ENCODE data around the gene ANXA2R. TPM values are rescaled to one million over a fixed set of nuclear protein-coding genes. Genes with fewer than 3 reads are reported as not detected.

Gene ANXA2R
- total RNA-seq, 2 donors from 2014 or later = 0.99 to 1.3 TPM

DNA sequence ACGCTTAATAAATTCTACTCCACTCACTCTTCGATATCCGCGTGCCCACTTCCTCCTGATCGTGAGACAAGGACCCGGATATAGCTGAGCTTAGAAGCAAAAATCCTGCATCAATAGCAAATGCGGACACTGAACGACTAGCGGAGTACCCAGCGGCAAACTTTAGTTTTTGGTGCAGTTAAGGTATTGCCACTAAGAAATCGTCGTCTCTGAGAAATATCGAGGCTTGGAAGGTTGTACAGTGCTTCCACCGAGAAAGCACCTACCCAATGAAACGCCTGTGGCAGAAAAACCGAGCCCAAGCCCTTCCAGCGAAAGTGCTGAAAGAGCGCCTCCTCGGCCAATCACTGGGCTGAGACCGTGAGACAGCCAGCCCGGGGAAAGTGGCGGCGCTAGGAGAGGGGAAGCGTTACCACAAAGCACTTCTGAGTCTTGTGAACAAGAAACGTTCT is 32.2 kb downstream of the ANXA2R start:
- no peaks in the 10 kb centered on the region for H3K36me3 ChIP-seq (replicated peaks in 1 of 2; ENCODE audit: insufficient read depth in 1 of 2, low read depth in 2 of 2)
- H3K9me3 ChIP-seq = no peaks in the 10 kb centered on the region
- TF ChIP-seq, protein P1, sequence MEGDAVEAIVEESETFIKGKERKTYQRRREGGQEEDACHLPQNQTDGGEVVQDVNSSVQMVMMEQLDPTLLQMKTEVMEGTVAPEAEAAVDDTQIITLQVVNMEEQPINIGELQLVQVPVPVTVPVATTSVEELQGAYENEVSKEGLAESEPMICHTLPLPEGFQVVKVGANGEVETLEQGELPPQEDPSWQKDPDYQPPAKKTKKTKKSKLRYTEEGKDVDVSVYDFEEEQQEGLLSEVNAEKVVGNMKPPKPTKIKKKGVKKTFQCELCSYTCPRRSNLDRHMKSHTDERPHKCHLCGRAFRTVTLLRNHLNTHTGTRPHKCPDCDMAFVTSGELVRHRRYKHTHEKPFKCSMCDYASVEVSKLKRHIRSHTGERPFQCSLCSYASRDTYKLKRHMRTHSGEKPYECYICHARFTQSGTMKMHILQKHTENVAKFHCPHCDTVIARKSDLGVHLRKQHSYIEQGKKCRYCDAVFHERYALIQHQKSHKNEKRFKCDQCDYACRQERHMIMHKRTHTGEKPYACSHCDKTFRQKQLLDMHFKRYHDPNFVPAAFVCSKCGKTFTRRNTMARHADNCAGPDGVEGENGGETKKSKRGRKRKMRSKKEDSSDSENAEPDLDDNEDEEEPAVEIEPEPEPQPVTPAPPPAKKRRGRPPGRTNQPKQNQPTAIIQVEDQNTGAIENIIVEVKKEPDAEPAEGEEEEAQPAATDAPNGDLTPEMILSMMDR (IDR thresholded peaks at IDR 0.05) = no peak
- TF ChIP-seq POLR2A (IDR thresholded peaks at IDR 0.05) = peak in 1 of 3 donors; percentile 18
- WGBS, 2 donors = 3 to 4% methylated on average over 25 of the region's 25 CpGs
- no peak overlapping the region for H3K4me3 ChIP-seq
- intact Hi-C loops (cut with DNase I) = no loop called here
- H3K27ac ChIP-seq = peak overlapping the region; percentile 4 to 80 (median 42)
- DNase-seq (peak in 2 of 4 donors; percentile 44 to 55), ATAC-seq (peak; percentile 56)
- H3K4me1 ChIP-seq = peaks cover 13% of the 10 kb centered on the region
- H3K27me3 ChIP-seq = peaks cover 0 to 32% of the 10 kb centered on the region in 2 donors

DNA sequence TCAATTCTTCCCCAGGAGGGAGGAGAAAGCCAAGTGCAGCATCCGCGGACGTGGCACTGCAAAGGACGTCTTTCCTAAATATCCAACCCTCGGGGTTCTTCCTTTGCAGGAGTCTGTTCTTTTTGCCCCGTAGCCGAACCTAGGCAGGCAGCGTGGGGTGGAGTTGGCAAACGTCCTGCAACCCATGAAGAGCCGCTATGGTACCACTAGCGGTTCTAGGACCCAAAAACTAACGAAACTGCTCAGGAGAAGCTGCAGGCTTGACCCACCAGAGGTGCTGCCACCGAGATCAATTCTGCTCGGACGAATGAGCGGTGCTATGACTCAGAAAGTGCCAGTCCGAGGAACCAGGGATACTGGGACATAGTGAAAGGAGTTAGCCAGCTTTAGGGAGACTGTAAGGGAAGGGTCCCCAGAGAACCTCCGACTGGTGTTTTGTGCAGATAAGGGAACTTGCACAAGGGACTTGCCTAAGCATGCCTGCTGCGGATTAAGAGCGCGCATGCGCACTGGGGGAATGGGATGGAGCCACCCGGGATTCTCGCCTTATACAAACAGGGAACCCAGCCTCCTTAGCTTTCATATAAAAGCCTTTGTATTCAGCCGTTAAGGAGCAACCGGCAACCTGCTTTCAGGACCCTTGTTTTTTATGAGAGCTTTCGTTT is 32.7 kb downstream of the ANXA2R start:
- H3K4me1 ChIP-seq = peaks cover 13% of the 10 kb centered on the region
- H3K9me3 ChIP-seq = no peaks in the 10 kb centered on the region
- ATAC-seq (peak; percentile 54), DNase-seq (peak in 3 of 4 donors; percentile 64 to 71 (median 66))
- H3K27me3 ChIP-seq = peaks cover 0 to 32% of the 10 kb centered on the region in 2 donors
- no peak for TF ChIP-seq POLR2A (IDR thresholded peaks at IDR 0.05)
- TF ChIP-seq, protein P1 (IDR thresholded peaks at IDR 0.05) = no peak
- H3K27ac ChIP-seq = peak overlapping the region in 3 of 4 donors; percentile 11 to 80 (median 72)
- intact Hi-C loops (cut with DNase I) = no loop called here
- 4 to 6% methylated on average over 26 to 27 of the region's 27 CpGs for WGBS, 2 donors
- H3K36me3 ChIP-seq (replicated peaks in 1 of 2; ENCODE audit: insufficient read depth in 1 of 2, low read depth in 2 of 2) = no peaks in the 10 kb centered on the region
- H3K4me3 ChIP-seq = no peak overlapping the region

DNA sequence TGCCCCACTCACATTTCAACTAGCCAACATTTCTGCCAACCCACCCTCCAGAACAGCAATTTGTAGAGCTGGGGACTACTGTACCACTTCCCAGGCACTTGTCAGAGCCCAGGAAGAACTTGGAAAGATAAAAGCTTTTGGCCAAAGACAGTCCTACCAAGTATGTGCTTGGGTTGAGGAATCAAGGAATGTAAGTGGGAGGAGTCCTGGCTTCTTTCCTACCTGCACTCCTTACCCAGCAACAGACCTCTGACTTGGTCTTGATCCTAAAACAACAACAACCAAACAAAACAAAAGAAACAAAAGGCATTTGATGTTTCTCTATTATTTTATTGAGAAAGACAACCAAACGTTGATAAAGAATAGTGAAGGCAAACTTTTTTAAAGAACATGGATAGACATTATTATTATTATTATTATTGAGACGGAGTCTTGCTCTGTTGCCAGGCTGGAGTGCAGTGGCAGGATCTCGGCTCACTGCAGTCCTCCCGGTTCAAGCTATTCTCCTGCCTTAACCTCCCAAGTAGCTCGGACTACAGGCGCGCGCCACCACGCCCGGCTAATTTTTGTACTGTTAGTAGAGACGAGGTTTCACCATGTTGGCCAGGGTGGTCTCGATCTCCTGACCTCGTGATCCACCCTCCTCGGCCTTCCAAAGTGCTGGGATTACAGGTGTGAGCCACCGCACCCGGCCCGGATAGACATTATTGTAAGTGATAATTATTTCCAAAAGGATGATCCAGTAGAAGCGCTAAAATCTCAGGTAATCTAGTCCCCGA is 33.5 kb downstream of the ANXA2R start:
- ATAC-seq (no peak), DNase-seq (no peak)
- TF ChIP-seq, protein P1 (IDR thresholded peaks at IDR 0.05) = no peak
- no peak for TF ChIP-seq POLR2A (IDR thresholded peaks at IDR 0.05)
- WGBS, 2 donors = 67% methylated on average over 15 to 19 of the region's 19 CpGs
- Histone ChIP-seq H3K27ac (no peak overlapping the region), H3K9me3 (no peaks in the 10 kb centered on the region), H3K4me1 (peaks cover 13% of the 10 kb centered on the region), H3K27me3 (peaks cover 0 to 32% of the 10 kb centered on the region in 2 donors), H3K36me3 (replicated peaks in 1 of 2; ENCODE audit: insufficient read depth in 1 of 2, low read depth in 2 of 2) (no peaks in the 10 kb centered on the region), H3K4me3 (no peak overlapping the region)
- intact Hi-C loops (cut with DNase I) = no loop called here

DNA sequence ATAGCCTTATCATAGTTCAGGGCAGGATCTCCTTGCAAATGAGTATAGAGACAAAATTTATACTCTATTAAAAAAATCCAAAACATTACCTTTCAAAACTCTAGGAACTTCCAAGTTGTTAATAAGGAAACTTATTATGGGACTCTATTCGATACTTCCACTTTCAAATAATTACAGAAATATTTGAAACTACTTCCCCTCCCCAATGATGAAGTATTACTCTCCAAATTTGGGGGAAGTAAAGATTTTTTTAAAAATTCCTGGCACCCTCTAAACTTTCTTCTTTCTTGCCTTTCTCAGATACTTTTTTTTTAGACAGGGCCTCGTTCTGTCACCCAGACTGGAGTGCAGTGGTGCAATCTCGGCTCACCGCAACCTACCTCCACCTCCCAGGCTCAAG is 35.1 kb downstream of the ANXA2R start:
- 74 to 75% methylated on average over 4 of the region's 4 CpGs for WGBS, 2 donors
- no peak for DNase-seq
- H3K4me3 ChIP-seq = no peak overlapping the region
- H3K27ac ChIP-seq = no peak overlapping the region
- H3K36me3 ChIP-seq (replicated peaks in 1 of 2; ENCODE audit: insufficient read depth in 1 of 2, low read depth in 2 of 2) = no peaks in the 10 kb centered on the region
- peaks cover 0 to 37% of the 10 kb centered on the region in 2 donors for H3K27me3 ChIP-seq
- ATAC-seq = no peak
- TF ChIP-seq, protein P1 (IDR thresholded peaks at IDR 0.05) = no peak
- TF ChIP-seq POLR2A (IDR thresholded peaks at IDR 0.05) = no peak
- no peaks in the 10 kb centered on the region for H3K9me3 ChIP-seq
- H3K4me1 ChIP-seq = peaks cover 18% of the 10 kb centered on the region
- intact Hi-C loops (cut with DNase I) = no loop called here
